ENCODE data around the gene MT1G.
"Not testable (repeated sequence)": the region's sequence is repeated elsewhere in the genome, so short reads cannot be mapped to it uniquely, and the experiment has no call there.

DNA sequence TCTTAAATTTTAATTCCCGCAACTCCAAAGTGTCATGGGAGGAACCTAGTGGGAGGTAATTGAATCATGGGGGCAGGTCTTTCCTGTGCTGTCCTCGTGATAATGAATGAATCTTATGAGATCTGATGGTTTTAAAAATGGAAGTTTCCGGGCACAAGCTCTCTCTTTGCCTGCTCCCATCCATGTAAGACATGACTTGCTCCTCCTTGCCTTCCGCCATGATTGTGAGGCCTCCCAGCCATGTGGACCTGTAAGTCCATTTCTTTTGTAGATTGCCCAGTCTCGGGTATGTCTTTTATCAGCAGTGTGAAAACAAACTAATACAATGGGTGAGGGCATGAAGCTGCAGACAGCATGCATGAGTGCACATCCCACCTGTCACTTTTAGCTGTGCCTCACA, 44.7 kb downstream of the MT1G start:
- not testable (repeated sequence) for TF ChIP-seq POLR2A (IDR thresholded peaks at IDR 0.05)
- TF ChIP-seq, protein P1, sequence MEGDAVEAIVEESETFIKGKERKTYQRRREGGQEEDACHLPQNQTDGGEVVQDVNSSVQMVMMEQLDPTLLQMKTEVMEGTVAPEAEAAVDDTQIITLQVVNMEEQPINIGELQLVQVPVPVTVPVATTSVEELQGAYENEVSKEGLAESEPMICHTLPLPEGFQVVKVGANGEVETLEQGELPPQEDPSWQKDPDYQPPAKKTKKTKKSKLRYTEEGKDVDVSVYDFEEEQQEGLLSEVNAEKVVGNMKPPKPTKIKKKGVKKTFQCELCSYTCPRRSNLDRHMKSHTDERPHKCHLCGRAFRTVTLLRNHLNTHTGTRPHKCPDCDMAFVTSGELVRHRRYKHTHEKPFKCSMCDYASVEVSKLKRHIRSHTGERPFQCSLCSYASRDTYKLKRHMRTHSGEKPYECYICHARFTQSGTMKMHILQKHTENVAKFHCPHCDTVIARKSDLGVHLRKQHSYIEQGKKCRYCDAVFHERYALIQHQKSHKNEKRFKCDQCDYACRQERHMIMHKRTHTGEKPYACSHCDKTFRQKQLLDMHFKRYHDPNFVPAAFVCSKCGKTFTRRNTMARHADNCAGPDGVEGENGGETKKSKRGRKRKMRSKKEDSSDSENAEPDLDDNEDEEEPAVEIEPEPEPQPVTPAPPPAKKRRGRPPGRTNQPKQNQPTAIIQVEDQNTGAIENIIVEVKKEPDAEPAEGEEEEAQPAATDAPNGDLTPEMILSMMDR (IDR thresholded peaks at IDR 0.05) = not testable (repeated sequence)

All from thyroid gland (tissue), 4 donors.